HG03064 (cell line): Measurements from ENCODE around the gene SPATA3.
A peak's percentile ranks its signal among the peaks of the same experiment; 100 is the strongest.

Experiments used
- ATAC-seq: cut with Tn5 transposase; IDR thresholded peaks from one replicate; pipeline ENCODE4 v1.9.1; 2021; ENCODE audit warnings: low read depth; ENCODE audit not compliant: unreplicated experiment

Gene SPATA3

GRCh38 chr2:230995821-230996220 is at the start of gene SPATA3:
SPATA3 (plus strand) TSS chr2:230996121; CDS start chr2:230996234, 113 bp downstream.
- ATAC-seq, result no peak

- no peak for ATAC-seq
Measured at GRCh38 chr2:230946429-230947234, 49.3 kb upstream of the SPATA3 start.

GRCh38 chr2:230947235-230947576 is 48.7 kb upstream of the SPATA3 start:
- no peak for ATAC-seq

GRCh38 chr2:230947908-230948365 is 48.0 kb upstream of the SPATA3 start:
- no peak for ATAC-seq

GRCh38 chr2:230949966-230950873 is 45.7 kb upstream of the SPATA3 start:
- peak; percentile 58 for ATAC-seq

GRCh38 chr2:230950874-230951339 is 45.0 kb upstream of the SPATA3 start:
- no peak for ATAC-seq

- no peak for ATAC-seq
Measured at GRCh38 chr2:230951396-230951795, 44.5 kb upstream of the SPATA3 start.

GRCh38 chr2:230952226-230952956 is 43.5 kb upstream of the SPATA3 start:
- ATAC-seq, result no peak

GRCh38 chr2:230953845-230954244 is 42.1 kb upstream of the SPATA3 start:
- no peak for ATAC-seq

GRCh38 chr2:230954746-230955145 is 41.2 kb upstream of the SPATA3 start:
- no peak for ATAC-seq

- no peak for ATAC-seq
Measured at GRCh38 chr2:230955163-230955737, 40.7 kb upstream of the SPATA3 start.

- peak; percentile 48 for ATAC-seq
Measured at GRCh38 chr2:230956827-230957755, 38.8 kb upstream of the SPATA3 start.

GRCh38 chr2:230957756-230958391 is 38.0 kb upstream of the SPATA3 start:
- ATAC-seq, result no peak

GRCh38 chr2:230958820-230959756 is 36.8 kb upstream of the SPATA3 start:
- ATAC-seq, result no peak

- ATAC-seq, result no peak
Measured at GRCh38 chr2:230960026-230960425, 35.9 kb upstream of the SPATA3 start.

- no peak for ATAC-seq
Measured at GRCh38 chr2:230961091-230961491, 34.8 kb upstream of the SPATA3 start.

- ATAC-seq, result no peak
Measured at GRCh38 chr2:230964136-230964730, 31.7 kb upstream of the SPATA3 start.
